Measurements from ENCODE around the gene ALG3. TPM values are rescaled to one million over a fixed set of nuclear protein-coding genes. Genes with fewer than 3 reads are reported as not detected.

ALG3 gene
- total and polyA plus RNA-seq, 2 of the 4 experiments (the other 2 are of a cell fraction): 19.5 to 52.6 TPM

DNA sequence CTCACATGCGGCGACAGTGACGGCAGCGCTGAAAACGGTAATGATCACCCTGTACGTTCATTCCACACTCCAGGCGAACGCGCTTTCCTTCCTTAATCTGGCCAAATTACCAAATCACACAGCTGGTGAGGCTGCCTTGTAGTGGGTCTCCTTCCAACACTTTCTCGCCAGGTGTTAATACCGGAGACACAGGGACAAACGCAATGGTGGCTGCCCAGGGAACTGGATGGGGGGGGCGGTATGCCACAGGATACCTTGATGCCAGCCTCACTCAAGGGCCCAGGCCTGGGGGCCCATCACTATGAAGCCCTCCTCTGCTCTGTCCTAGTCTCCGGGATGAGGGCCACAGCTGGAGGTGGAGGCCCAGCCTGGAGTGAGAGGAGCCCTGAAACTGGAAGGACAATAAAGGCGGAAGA lies 14.0 kb upstream of the ALG3 start:
- Histone ChIP-seq H2BK120ac (ENCODE audit: low read depth, low read length) (no peak overlapping the region), H3K9me3 (ENCODE audit: control insufficient read depth, insufficient read depth, low read length) (no peaks in the 10 kb centered on the region), H3K9me1 (ENCODE audit: insufficient read depth, low read length) (no peaks in the 10 kb centered on the region), H3K4me1 (ENCODE audit: control insufficient read depth, insufficient read depth, low read length) (peaks cover 2% of the 10 kb centered on the region; the same call in 1 of the 2 replicates), H3K4ac (ENCODE audit: low read depth, low read length) (no peak overlapping the region), H4K91ac (ENCODE audit: insufficient read depth, low read depth, low read length) (no peak overlapping the region), H2AK9ac (replicated peaks; ENCODE audit: low read depth, low read length, poor library complexity) (no peak overlapping the region), H2BK15ac (ENCODE audit: low read depth, low read length) (no peak overlapping the region), H4K8ac (ENCODE audit: low read depth in 2 of 2, low read length in 2 of 2) (no peak overlapping the region), H3K27me3 (ENCODE audit: control insufficient read depth, insufficient read depth, low read length) (peaks cover 39% of the 10 kb centered on the region), H3K14ac (replicated peaks; ENCODE audit: low read depth, low read length) (no peak overlapping the region), H4K20me1 (ENCODE audit: insufficient read depth, low read length) (peaks cover 8% of the 10 kb centered on the region; the same call in 1 of the 2 replicates), H3K4me3 (ENCODE audit: insufficient read depth, low read depth, low read length) (no peak overlapping the region), H3K4me2 (ENCODE audit: low read depth, low read length) (peak overlapping the region; percentile 14; the same call in 1 of the 2 replicates), H3K18ac (ENCODE audit: low read depth, low read length) (no peak overlapping the region), H3K27ac (ENCODE audit: insufficient read depth, low read length) (no peak overlapping the region), H2AK5ac (ENCODE audit: low read depth, low read length) (no peak overlapping the region), H2BK5ac (ENCODE audit: low read depth, low read length, poor library complexity, severe bottlenecking) (no peak overlapping the region), H4K5ac (ENCODE audit: low read depth, low read length) (no peak overlapping the region), H2BK20ac (ENCODE audit: low read depth, low read length) (no peak overlapping the region), H3K9ac (ENCODE audit: low read depth, low read length) (no peak overlapping the region), H3K23ac (ENCODE audit: low read depth, low read length) (no peak overlapping the region; the same call in 1 of the 2 replicates), H3K36me3 (ENCODE audit: control insufficient read depth, insufficient read depth, low read length) (0 out of 2 replicates have a peak, but pooled peaks cover 2% of the 10 kb centered on the region), H2AFZ (replicated peaks; ENCODE audit: low read length, poor library complexity) (no peak overlapping the region), H3K56ac (ENCODE audit: extremely low read depth, insufficient read depth, low read length) (no peak overlapping the region), H3K79me1 (ENCODE audit: low read depth in 1 of 2, low read length in 2 of 2) (no peaks in the 10 kb centered on the region)
- ChIA-PET POLR2A (ENCODE audit: unreplicated experiment) (interaction anchor here (0.7 kb wide), 1 partner anchor 12 kb away, joined by 16 read pairs; no protein-coding TSS in a partner anchor), CTCF (no interaction called here)
- TF ChIP-seq SMC3 (IDR thresholded peaks at IDR 0.05; ENCODE audit: low read depth, low read length) (no peak), CEBPB (IDR thresholded peaks at IDR 0.05; ENCODE audit: low read depth, low read length) (no peak), RAD21 (IDR thresholded peaks at IDR 0.05; ENCODE audit: low read length) (no peak)
- TF ChIP-seq, protein P1, sequence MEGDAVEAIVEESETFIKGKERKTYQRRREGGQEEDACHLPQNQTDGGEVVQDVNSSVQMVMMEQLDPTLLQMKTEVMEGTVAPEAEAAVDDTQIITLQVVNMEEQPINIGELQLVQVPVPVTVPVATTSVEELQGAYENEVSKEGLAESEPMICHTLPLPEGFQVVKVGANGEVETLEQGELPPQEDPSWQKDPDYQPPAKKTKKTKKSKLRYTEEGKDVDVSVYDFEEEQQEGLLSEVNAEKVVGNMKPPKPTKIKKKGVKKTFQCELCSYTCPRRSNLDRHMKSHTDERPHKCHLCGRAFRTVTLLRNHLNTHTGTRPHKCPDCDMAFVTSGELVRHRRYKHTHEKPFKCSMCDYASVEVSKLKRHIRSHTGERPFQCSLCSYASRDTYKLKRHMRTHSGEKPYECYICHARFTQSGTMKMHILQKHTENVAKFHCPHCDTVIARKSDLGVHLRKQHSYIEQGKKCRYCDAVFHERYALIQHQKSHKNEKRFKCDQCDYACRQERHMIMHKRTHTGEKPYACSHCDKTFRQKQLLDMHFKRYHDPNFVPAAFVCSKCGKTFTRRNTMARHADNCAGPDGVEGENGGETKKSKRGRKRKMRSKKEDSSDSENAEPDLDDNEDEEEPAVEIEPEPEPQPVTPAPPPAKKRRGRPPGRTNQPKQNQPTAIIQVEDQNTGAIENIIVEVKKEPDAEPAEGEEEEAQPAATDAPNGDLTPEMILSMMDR (conservative IDR thresholded peaks at IDR 0.05; ENCODE audit: low read depth, low read length): no peak
- intact Hi-C loops (cut with micrococcal nuclease): no loop called here
- DNase-seq: peak; percentile 2
- no CpG with 5 or more reads among the region's 15 CpGs for WGBS, 2 experiments (ENCODE audit: extremely low coverage in 2 of 2, insufficient read length in 1 of 2)
- in situ Hi-C loops (cut with MboI; ENCODE audit: low sequenced_read_pairs): loop anchor here (25.0 kb wide), 1 partner anchor 800 kb away; no protein-coding TSS in a partner anchor
- dilution Hi-C loops (cut with HindIII; ENCODE audit: low sequenced_read_pairs, unreplicated experiment): no loop called here
- ATAC-seq (ENCODE audit: low read depth): no peak
- no TSS peak for BruUV-seq (replicated peaks)
